Osteocyte (in vitro differentiated cells): ENCODE results near the gene ETV3. TPM values are rescaled to one million over a fixed set of nuclear protein-coding genes. Genes with fewer than 3 reads are reported as not detected.

Experiments
- DNase-seq: peaks from one replicate; pipeline ENCODE4 v3.0.0; 2021; ENCODE audit warnings: mixed read lengths; ENCODE audit not compliant: unreplicated experiment; ENCODE audit errors: extremely low spot score
- H3K27ac Mint-ChIP-seq: one replicate; pipeline ENCODE4 v1.8.0; 2021; ENCODE audit warnings: mild to moderate bottlenecking, mixed read lengths; ENCODE audit not compliant: unreplicated experiment
- H3K27me3 Mint-ChIP-seq: one replicate; pipeline ENCODE4 v1.8.0; 2021; ENCODE audit warnings: mixed read lengths; ENCODE audit not compliant: unreplicated experiment
- H3K36me3 Mint-ChIP-seq: one replicate; pipeline ENCODE4 v1.8.0; 2021; ENCODE audit warnings: mixed read lengths; ENCODE audit not compliant: unreplicated experiment
- H3K4me1 Mint-ChIP-seq: one replicate; pipeline ENCODE4 v1.8.0; 2021; ENCODE audit warnings: mixed read lengths; ENCODE audit not compliant: unreplicated experiment
- H3K4me3 Mint-ChIP-seq: one replicate; pipeline ENCODE4 v1.8.0; 2021; ENCODE audit warnings: mild to moderate bottlenecking, moderate library complexity, mixed read lengths; ENCODE audit not compliant: unreplicated experiment
- H3K9me3 Mint-ChIP-seq: one replicate; pipeline ENCODE4 v1.8.0; 2021; ENCODE audit warnings: mixed read lengths; ENCODE audit not compliant: unreplicated experiment
- CTCF ChIP-seq: fragments of 200-600 bp; sonication (generic); IDR thresholded peaks from 2 replicates; pipeline ENCODE4 v1.5.0; 2021; ENCODE audit warnings: antibody characterized with exemption, mild to moderate bottlenecking, moderate library complexity
- total RNA-seq: library from RNA; stranded (reverse); gene quantifications from 2 replicates; pipeline ENCODE4 v1.2.1, GENCODE V29; 2021

The ETV3 gene
- total RNA-seq, 1 donor from 2014 or later: 28.5 TPM

GRCh38 chr1:157116737-157117103 lies 21.5 kb downstream of the ETV3 start:
- no peak for DNase-seq
- Mint-ChIP-seq H3K36me3 (peaks cover 1% of the 10 kb centered on the region), H3K9me3 (no peaks in the 10 kb centered on the region), H3K4me3 (no peak overlapping the region), H3K4me1 (no peaks in the 10 kb centered on the region), H3K27me3 (peaks cover 9% of the 10 kb centered on the region), H3K27ac (no peak overlapping the region)
- no peak for TF ChIP-seq CTCF

- Mint-ChIP-seq H3K27me3 (peaks cover 12% of the 10 kb centered on the region), H3K4me1 (no peaks in the 10 kb centered on the region), H3K27ac (no peak overlapping the region), H3K9me3 (no peaks in the 10 kb centered on the region), H3K4me3 (no peak overlapping the region), H3K36me3 (no peaks in the 10 kb centered on the region)
- DNase-seq: no peak
- no peak for TF ChIP-seq CTCF
Observed at GRCh38 chr1:157115851-157116736, 22.1 kb downstream of the ETV3 start.

- H3K27me3 Mint-ChIP-seq: peaks cover 12% of the 10 kb centered on the region
- no peak for DNase-seq
- no peak for TF ChIP-seq CTCF
- H3K27ac Mint-ChIP-seq: no peak overlapping the region
- no peak overlapping the region for H3K4me3 Mint-ChIP-seq
- H3K36me3 Mint-ChIP-seq: no peaks in the 10 kb centered on the region
- H3K4me1 Mint-ChIP-seq: no peaks in the 10 kb centered on the region
- no peaks in the 10 kb centered on the region for H3K9me3 Mint-ChIP-seq
Observed at GRCh38 chr1:157115429-157115838, 22.8 kb downstream of the ETV3 start.

- H3K36me3 Mint-ChIP-seq: no peaks in the 10 kb centered on the region
- H3K27ac Mint-ChIP-seq: no peak overlapping the region
- peaks cover 12% of the 10 kb centered on the region for H3K27me3 Mint-ChIP-seq
Observed at GRCh38 chr1:157114183-157115121, 23.7 kb downstream of the ETV3 start.

More at GRCh38 chr1:157114183-157115121, 23.7 kb downstream of the ETV3 start:
- DNase-seq: no peak
- TF ChIP-seq CTCF: no peak
- Mint-ChIP-seq H3K4me1 (no peaks in the 10 kb centered on the region), H3K9me3 (no peaks in the 10 kb centered on the region), H3K4me3 (no peak overlapping the region)
